GM10248 (cell line): ENCODE data around the gene COPB1.

Source experiments
- CTCF ChIA-PET: fragments of 300-600 bp; sonication (Branson Sonifier 250); formaldehyde crosslinking; extraction: SDS; loops from one replicate; lab custom pipeline; 2021; ENCODE audit warnings: antibody characterized with exemption; lab: Yijun Ruan, JAX
- POLR2A ChIA-PET: fragments of 350-650 bp; sonication (Branson Sonifier 250); formaldehyde crosslinking; extraction: SDS; loops from one replicate; lab custom pipeline; 2020; ENCODE audit warnings: antibody characterized with exemption; lab: Yijun Ruan, JAX
- DNase-seq: peaks from one replicate; pipeline ENCODE4 v3.0.0; 2012; ENCODE audit errors: extremely low spot score
- CTCF ChIP-seq: IDR thresholded peaks from 2 replicates; pipeline ENCODE4 v1.5.1; 2012; ENCODE audit warnings: mild to moderate bottlenecking, low read depth; ENCODE audit errors: extremely low read depth, missing control alignments, control extremely low read depth

Gene COPB1

GRCh38 chr11:14519597-14519916 lies 19.9 kb upstream of the COPB1 start:
- TF ChIP-seq CTCF: no peak
- ChIA-PET POLR2A (no interaction called here), CTCF (interaction anchor here (0.9 to 2.3 kb wide), 10 partner anchors 11 to 389 kb away, joined by 3 to 14 read pairs (median 4); partner anchors contain the start of gene CYP2R1)
- DNase-seq: no peak

- POLR2A ChIA-PET: no interaction called here
- CTCF ChIA-PET: interaction anchor here (0.9 to 4.2 kb wide), 4 partner anchors 24 to 390 kb away, joined by 3 to 14 read pairs (median 7); no protein-coding TSS in a partner anchor
These were observed 19.2 kb upstream of the COPB1 start for GRCh38 chr11:14518820-14519219.

GRCh38 chr11:14513800-14514199 lies 14.2 kb upstream of the COPB1 start:
- no peak for DNase-seq
- POLR2A ChIA-PET: no interaction called here
- CTCF ChIA-PET: no interaction called here
- no peak for TF ChIP-seq CTCF

More at GRCh38 chr11:14518820-14519219, 19.2 kb upstream of the COPB1 start:
- no peak for TF ChIP-seq CTCF
- DNase-seq: no peak

GRCh38 chr11:14506532-14506931 lies 6.9 kb upstream of the COPB1 start:
- TF ChIP-seq CTCF: no peak
- ChIA-PET CTCF (no interaction called here), POLR2A (no interaction called here)
- DNase-seq: no peak

GRCh38 chr11:14503023-14503422 lies 3.4 kb upstream of the COPB1 start:
- DNase-seq: no peak
- ChIA-PET POLR2A (no interaction called here), CTCF (interaction anchor here (0.7 to 2.1 kb wide), 5 partner anchors 17 to 405 kb away, joined by 3 to 6 read pairs (median 3); partner anchors contain the start of gene PSMA1)
- TF ChIP-seq CTCF: no peak

GRCh38 chr11:14502039-14502438 lies 2.4 kb upstream of the COPB1 start:
- CTCF ChIA-PET: interaction anchor here (0.9 to 2.1 kb wide), 5 partner anchors 9 to 193 kb away, joined by 3 to 6 read pairs (median 3); partner anchors contain the start of gene PSMA1
- POLR2A ChIA-PET: no interaction called here
- DNase-seq: no peak
- TF ChIP-seq CTCF: no peak
